K562 (cell line): Measurements from ENCODE around the gene KNSTRN. TPM values are rescaled to one million over a fixed set of nuclear protein-coding genes. Genes with fewer than 3 reads are reported as not detected.

Source experiments
- ARID1B ChIP-seq: fragments of 450-650 bp; IDR thresholded peaks from 2 replicates; pipeline ENCODE4 v1.6.1; 2016; ENCODE audit warnings: antibody characterized with exemption, mild to moderate bottlenecking, inconsistent platforms
- C11orf30 ChIP-seq: fragments of 450-650 bp; IDR thresholded peaks from 2 replicates; pipeline ENCODE4 v1.6.1; 2016; ENCODE audit warnings: low read depth, mild to moderate bottlenecking
- CXXC5 ChIP-seq: fragments of 250-450 bp; sonication (Bioruptor Pico); IDR thresholded peaks from 2 replicates; pipeline ENCODE4 v1.8.0; 2022; ENCODE audit warnings: inconsistent platforms, mild to moderate bottlenecking, moderate library complexity
- FIP1L1 ChIP-seq: fragments of 200-400 bp; formaldehyde crosslinking; IDR thresholded peaks from 2 replicates; pipeline ENCODE4 v1.6.1; 2018; ENCODE audit warnings: mild to moderate bottlenecking, low read depth, low read length; ENCODE audit not compliant: poor library complexity, severe bottlenecking
- MCM2 ChIP-seq: fragments of 450-650 bp; IDR thresholded peaks from 2 replicates; pipeline ENCODE4 v1.6.1; 2017; ENCODE audit warnings: low read depth, mild to moderate bottlenecking
- MGA ChIP-seq: fragments of 450-650 bp; IDR thresholded peaks from 2 replicates; pipeline ENCODE4 v1.6.1; 2016; ENCODE audit warnings: mild to moderate bottlenecking, moderate library complexity
- MNT ChIP-seq, 2 experiments: fragments of 450-650 bp; conservative IDR thresholded peaks; 2 replicates each; pipeline ENCODE4 v1.6.1; 2017; ENCODE audit warnings: mild to moderate bottlenecking in 2 of 2, moderate library complexity in 2 of 2
- POLR3G ChIP-seq: IDR thresholded peaks from 2 replicates; pipeline ENCODE4 v1.6.1; 2011; ENCODE audit not compliant: insufficient read length, insufficient replicate concordance; ENCODE audit errors: extremely low read depth
- SMC3 ChIP-seq: conservative IDR thresholded peaks from 2 replicates; pipeline ENCODE4 v1.6.1; 2011; ENCODE audit warnings: low read depth, low read length, improper control_type of control experiment; ENCODE audit not compliant: insufficient read depth
- polyA plus RNA-seq, 8 experiments: library from polyadenylated mRNA; depleted of rRNA in 4 of 8; stranded (reverse) in 5 of 8; unstranded in 3 of 8; fragments of >200 nt; fragmentation: Nextera tagmentation in 2 of 8; fragmentation: Illumina TruSeq in 1 of 8; extraction: Ambion mirVana in 2 of 8; extraction: Trizol in 1 of 8; gene quantifications; 2 replicates each; pipeline versions ENCODE4 v1.2.1 to v1.2.3, GENCODE V29; 2011 to 2014; ENCODE audit warnings: inconsistent platforms in 1 of 8, missing spikeins in 1 of 8
- total RNA-seq, 7 experiments: library from RNA; depleted of rRNA in 6 of 7; stranded (reverse); fragments of >200 nt in 6 of 7; fragmentation: Illumina TruSeq in 2 of 7; extraction: Trizol in 2 of 7; gene quantifications; 2 replicates each; pipeline versions ENCODE4 v1.2.1 to v1.2.3, GENCODE V29; 2011 to 2021; ENCODE audit warnings: low replicate concordance in 1 of 7

The KNSTRN gene
- total and polyA plus RNA-seq, 9 of the 15 experiments (the other 6 are each of a cell fraction or from before 2014, with no cell fraction given) = 48.7 to 88.2 (median 66.3) TPM

- TF ChIP-seq MGA = peak; percentile 21; the same call in 1 of the 2 replicates
- peak; percentile 23; the same call in 1 of the 2 replicates for TF ChIP-seq ARID1B
- no peak for TF ChIP-seq C11orf30
- TF ChIP-seq MCM2 = no peak
- 0 out of 4 replicates have a peak, but pooled peaks of 1 of the 2 experiments have one; percentile 26 for TF ChIP-seq MNT (conservative IDR thresholded peaks at IDR 0.05)
- TF ChIP-seq POLR3G = no peak
- no peak for TF ChIP-seq SMC3
- peak; percentile 41 for TF ChIP-seq FIP1L1
- TF ChIP-seq CXXC5 (CRISPR knock-in tag) = peak; percentile 57
Observed at GRCh38 chr15:40340740-40341400, 41.7 kb upstream of the KNSTRN start, which contains the start of gene CCDC9B (continued).
